WTC11 (cell line): ENCODE data around the gene ADPGK. TPM values are rescaled to one million over a fixed set of nuclear protein-coding genes. Genes with fewer than 3 reads are reported as not detected.

Source experiments
- ATAC-seq: fragments of 200-7000 bp; cut with Tn5 transposase; 2 replicates; pipeline ENCODE4 v1.10.0; 2021; ENCODE audit warnings: mild to moderate bottlenecking, moderate library complexity
- CTCF ChIA-PET: fragments of 300-600 bp; sonication (Branson Sonifier 250); formaldehyde crosslinking; loops from one replicate; lab custom pipeline; 2021; ENCODE audit warnings: antibody characterized with exemption; lab: Charles Lee
- POLR2A ChIA-PET: fragments of 350-600 bp; sonication (Branson Sonifier 250); formaldehyde crosslinking; loops from one replicate; lab custom pipeline; 2021; ENCODE audit warnings: antibody characterized with exemption; lab: Charles Lee
- DNase-seq: peaks from one replicate; pipeline ENCODE4 v3.0.0; 2021; ENCODE audit warnings: low spot score
- H3K27ac Mint-ChIP-seq: 2 replicates; pipeline ENCODE4 v1.8.0; 2021; ENCODE audit warnings: mixed read lengths
- H3K27me3 Mint-ChIP-seq: 2 replicates; pipeline ENCODE4 v1.8.0; 2021; ENCODE audit warnings: low read depth, mild to moderate bottlenecking, moderate library complexity, mixed read lengths
- H3K36me3 Mint-ChIP-seq: 2 replicates; pipeline ENCODE4 v1.8.0; 2021; ENCODE audit warnings: mixed read lengths
- H3K4me1 Mint-ChIP-seq: 2 replicates; pipeline ENCODE4 v1.8.0; 2022; ENCODE audit warnings: mixed read lengths
- H3K4me3 Mint-ChIP-seq: 2 replicates; pipeline ENCODE4 v1.8.0; 2021; ENCODE audit warnings: mild to moderate bottlenecking, moderate library complexity, mixed read lengths
- H3K9me3 Mint-ChIP-seq: 2 replicates; pipeline ENCODE4 v1.8.0; 2021; ENCODE audit warnings: mixed read lengths
- AFF4 ChIP-seq: sonication (generic); formaldehyde crosslinking; IDR thresholded peaks from 2 replicates; pipeline ENCODE4 v1.8.1; 2023; ENCODE audit warnings: mild to moderate bottlenecking, missing genetic modification reagents, borderline replicate concordance
- ATF1 ChIP-seq: sonication (generic); formaldehyde crosslinking; IDR thresholded peaks from 2 replicates; pipeline ENCODE4 v1.8.1; 2023; ENCODE audit warnings: mild to moderate bottlenecking, moderate library complexity, missing genetic modification reagents
- CBFB ChIP-seq: sonication (generic); formaldehyde crosslinking; IDR thresholded peaks from 2 replicates; pipeline ENCODE4 v1.8.1; 2022; ENCODE audit warnings: mild to moderate bottlenecking, low read depth, missing genetic modification reagents
- CDX4 ChIP-seq: fragments of 250-450 bp; sonication (Bioruptor Pico); IDR thresholded peaks from 2 replicates; pipeline ENCODE4 v1.9.0; 2021; ENCODE audit warnings: moderate library complexity, mild to moderate bottlenecking, inconsistent platforms, borderline replicate concordance
- CTCF ChIP-seq: fragments of 200-600 bp; IDR thresholded peaks from 2 replicates; pipeline ENCODE4 v1.8.0; 2022; ENCODE audit warnings: antibody characterized with exemption
- FOXJ3 ChIP-seq: sonication (generic); formaldehyde crosslinking; IDR thresholded peaks from 2 replicates; pipeline ENCODE4 v1.9.0; 2021; ENCODE audit warnings: missing genetic modification reagents, mild to moderate bottlenecking, borderline replicate concordance
- GTF2I ChIP-seq: fragments of 250-450 bp; sonication (Bioruptor Pico); conservative IDR thresholded peaks from 2 replicates; pipeline ENCODE4 v1.4.0; 2021; ENCODE audit warnings: mild to moderate bottlenecking
- IRF1 ChIP-seq: sonication (generic); formaldehyde crosslinking; IDR thresholded peaks from 2 replicates; pipeline ENCODE4 v1.8.0; 2023; ENCODE audit warnings: missing genetic modification reagents
- KAT7 ChIP-seq: sonication (generic); formaldehyde crosslinking; IDR thresholded peaks from 2 replicates; pipeline ENCODE4 v1.8.1; 2023; ENCODE audit warnings: missing genetic modification reagents, mild to moderate bottlenecking, borderline replicate concordance
- MLX ChIP-seq: sonication (generic); formaldehyde crosslinking; IDR thresholded peaks from 2 replicates; pipeline ENCODE4 v1.8.1; 2023; ENCODE audit warnings: mild to moderate bottlenecking, missing genetic modification reagents, moderate library complexity
- MXD4 ChIP-seq: fragments of 250-450 bp; sonication (Bioruptor Pico); IDR thresholded peaks from 2 replicates; pipeline ENCODE4 v1.8.0; 2021; ENCODE audit warnings: mild to moderate bottlenecking, moderate library complexity, borderline replicate concordance
- NFE2L1 ChIP-seq: sonication (generic); formaldehyde crosslinking; IDR thresholded peaks from 2 replicates; pipeline ENCODE4 v1.8.1; 2023; ENCODE audit warnings: missing genetic modification reagents
- NFYB ChIP-seq: sonication (generic); formaldehyde crosslinking; conservative IDR thresholded peaks from 2 replicates; pipeline ENCODE4 v1.8.0; 2022; ENCODE audit warnings: low read depth, missing genetic modification reagents
- SMAD4 ChIP-seq: sonication (generic); formaldehyde crosslinking; IDR thresholded peaks from 2 replicates; pipeline ENCODE4 v1.8.0; 2022; ENCODE audit warnings: mild to moderate bottlenecking, missing genetic modification reagents
- TEAD1 ChIP-seq: sonication (generic); formaldehyde crosslinking; IDR thresholded peaks from 2 replicates; pipeline ENCODE4 v1.8.0; 2022; ENCODE audit warnings: mild to moderate bottlenecking, missing genetic modification reagents
- TP53 ChIP-seq: sonication (generic); formaldehyde crosslinking; IDR thresholded peaks from 2 replicates; pipeline ENCODE4 v1.8.1; 2023; ENCODE audit warnings: mild to moderate bottlenecking, missing genetic modification reagents
- USF1 ChIP-seq: sonication (generic); formaldehyde crosslinking; IDR thresholded peaks from 2 replicates; pipeline ENCODE4 v1.8.0; 2022; ENCODE audit warnings: mild to moderate bottlenecking, missing genetic modification reagents
- USF2 ChIP-seq: sonication (generic); formaldehyde crosslinking; IDR thresholded peaks from 2 replicates; pipeline ENCODE4 v1.8.1; 2023; ENCODE audit warnings: mild to moderate bottlenecking, missing genetic modification reagents, moderate library complexity
- ZBTB21 ChIP-seq: sonication (generic); formaldehyde crosslinking; IDR thresholded peaks from 2 replicates; pipeline ENCODE4 v1.8.1; 2023; ENCODE audit warnings: mild to moderate bottlenecking, missing genetic modification reagents, borderline replicate concordance
- ZNF396 ChIP-seq: fragments of 250-450 bp; sonication (Bioruptor Pico); IDR thresholded peaks from 2 replicates; pipeline ENCODE4 v1.8.0; 2021; ENCODE audit warnings: mild to moderate bottlenecking, moderate library complexity, borderline replicate concordance
- ZNF423 ChIP-seq: fragments of 250-450 bp; sonication (Bioruptor Pico); IDR thresholded peaks from 2 replicates; pipeline ENCODE4 v2.1.2; 2022; ENCODE audit warnings: mild to moderate bottlenecking, moderate library complexity
- ZNF671 ChIP-seq: fragments of 250-450 bp; sonication (Bioruptor Pico); IDR thresholded peaks from 2 replicates; pipeline ENCODE4 v1.8.0; 2021; ENCODE audit warnings: mild to moderate bottlenecking
- ZSCAN18 ChIP-seq: fragments of 250-450 bp; sonication (Bioruptor Pico); IDR thresholded peaks from 2 replicates; pipeline ENCODE4 v2.1.2; 2022; ENCODE audit warnings: mild to moderate bottlenecking, moderate library complexity
- total RNA-seq: library from RNA; stranded (reverse); gene quantifications from 3 replicates; pipeline ENCODE4 v1.2.3, GENCODE V29; 2021

Gene ADPGK
- total RNA-seq, 1 experiment from 2014 or later: 37.9 TPM

- no peak for TF ChIP-seq USF2 (CRISPR knock-in tag)
- no peak for TF ChIP-seq TP53
Measured at GRCh38 chr15:72792431-72792830, 8.9 kb upstream of the ADPGK start (continued).

- Mint-ChIP-seq H3K27me3 (peaks cover 10% of the 10 kb centered on the region), H3K4me3 (no peak overlapping the region), H3K27ac (no peak overlapping the region), H3K9me3 (0 out of 2 replicates have a peak, but pooled peaks cover 4% of the 10 kb centered on the region), H3K4me1 (no peaks in the 10 kb centered on the region), H3K36me3 (no peaks in the 10 kb centered on the region)
- no peak for ATAC-seq
- TF ChIP-seq FOXJ3: no peak
- TF ChIP-seq TEAD1: no peak
- TF ChIP-seq NFYB (CRISPR knock-in tag): no peak
- TF ChIP-seq MXD4: no peak
- no peak for TF ChIP-seq ZSCAN18 (CRISPR knock-in tag)
- TF ChIP-seq CTCF: no peak
- TF ChIP-seq ZNF396 (CRISPR knock-in tag): no peak
- TF ChIP-seq ATF1 (CRISPR knock-in tag): no peak
- no peak for TF ChIP-seq NFE2L1
- TF ChIP-seq USF1 (CRISPR knock-in tag): no peak
- ChIA-PET CTCF (no interaction called here), POLR2A (no interaction called here)
- no peak for DNase-seq
Measured at GRCh38 chr15:72790302-72790910, 6.8 kb upstream of the ADPGK start.

- Mint-ChIP-seq H3K4me3 (no peak overlapping the region), H3K27ac (no peak overlapping the region), H3K9me3 (0 out of 2 replicates have a peak, but pooled peaks cover 4% of the 10 kb centered on the region), H3K4me1 (peaks cover 7% of the 10 kb centered on the region), H3K36me3 (no peaks in the 10 kb centered on the region), H3K27me3 (peaks cover 5% of the 10 kb centered on the region)
- POLR2A ChIA-PET: no interaction called here
- CTCF ChIA-PET: no interaction called here
- DNase-seq (no peak), ATAC-seq (no peak)
- no peak for TF ChIP-seq IRF1 (CRISPR knock-in tag)
- no peak for TF ChIP-seq MLX
- no peak for TF ChIP-seq MXD4
- no peak for TF ChIP-seq ZNF671 (CRISPR knock-in tag)
- TF ChIP-seq SMAD4: no peak
- no peak for TF ChIP-seq CDX4 (CRISPR knock-in tag)
- TF ChIP-seq ZNF423 (CRISPR knock-in tag): no peak
- TF ChIP-seq AFF4: no peak
- TF ChIP-seq KAT7 (CRISPR knock-in tag): no peak
- TF ChIP-seq ZBTB21 (CRISPR knock-in tag): no peak
- TF ChIP-seq GTF2I (CRISPR knock-in tag): no peak
- TF ChIP-seq CBFB: no peak
Measured at GRCh38 chr15:72787526-72787925, 4.0 kb upstream of the ADPGK start.
